GM12878 (cell line): Measurements from ENCODE around the gene CNTN4.

Source experiments
- GATAD2B ChIP-seq: fragments of 450-650 bp; conservative IDR thresholded peaks from 2 replicates; pipeline ENCODE4 v1.6.1; 2017; ENCODE audit warnings: low read depth, mild to moderate bottlenecking, moderate library complexity
- MYC ChIP-seq: IDR thresholded peaks from 2 replicates; pipeline ENCODE4 v1.6.1; 2011; ENCODE audit warnings: mild to moderate bottlenecking, low read length, moderate library complexity, inconsistent platforms; ENCODE audit not compliant: insufficient read depth, insufficient replicate concordance, insufficient read length, severe bottlenecking
- NFXL1 ChIP-seq: fragments of 450-650 bp; IDR thresholded peaks from 2 replicates; pipeline ENCODE4 v1.6.1; 2017; ENCODE audit warnings: antibody characterized with exemption, mild to moderate bottlenecking, borderline replicate concordance
- NR2C2 ChIP-seq: IDR thresholded peaks from 2 replicates; pipeline ENCODE4 v1.6.1; 2011; ENCODE audit warnings: borderline replicate concordance, low read depth; ENCODE audit not compliant: control insufficient read depth, insufficient read length
- RFX5 ChIP-seq: IDR thresholded peaks from 2 replicates; pipeline ENCODE4 v1.6.1; 2011; ENCODE audit warnings: low read depth, low read length, improper control_type of control experiment
- SUPT20H ChIP-seq: IDR thresholded peaks from 2 replicates; pipeline ENCODE4 v1.6.1; 2011; ENCODE audit warnings: low read depth, mild to moderate bottlenecking, low read length, moderate library complexity, borderline replicate concordance; ENCODE audit not compliant: control insufficient read depth
- TF ChIP-seq, protein P1 (sequence below): IDR thresholded peaks from 2 replicates; pipeline ENCODE4 v1.6.1; 2012; ENCODE audit warnings: low read depth, low read length, improper control_type of control experiment
- TF ChIP-seq, protein P2 (sequence below), 3 experiments: IDR thresholded peaks in 2 of 3; conservative IDR thresholded peaks in 1 of 3; 2 replicates each; pipeline ENCODE4 v1.5.1; 2011; ENCODE audit warnings: low read depth in 3 of 3, low read length in 3 of 3, mild to moderate bottlenecking in 3 of 3, control low read depth in 2 of 3, moderate library complexity in 2 of 3, inconsistent platforms in 1 of 3, mixed read lengths in 1 of 3; ENCODE audit not compliant: control insufficient read depth in 2 of 3, insufficient read depth in 1 of 3; ENCODE audit errors: extremely low read depth in 1 of 3
- TF ChIP-seq, protein P3 (sequence below): IDR thresholded peaks from 2 replicates; pipeline ENCODE4 v1.6.1; 2011; ENCODE audit warnings: mild to moderate bottlenecking, low read depth, low read length, moderate library complexity; ENCODE audit not compliant: insufficient replicate concordance
- TF ChIP-seq, protein P4 (sequence below): IDR thresholded peaks from 2 replicates; pipeline ENCODE4 v1.6.1; 2012; ENCODE audit warnings: low read length, inconsistent platforms

DNA sequence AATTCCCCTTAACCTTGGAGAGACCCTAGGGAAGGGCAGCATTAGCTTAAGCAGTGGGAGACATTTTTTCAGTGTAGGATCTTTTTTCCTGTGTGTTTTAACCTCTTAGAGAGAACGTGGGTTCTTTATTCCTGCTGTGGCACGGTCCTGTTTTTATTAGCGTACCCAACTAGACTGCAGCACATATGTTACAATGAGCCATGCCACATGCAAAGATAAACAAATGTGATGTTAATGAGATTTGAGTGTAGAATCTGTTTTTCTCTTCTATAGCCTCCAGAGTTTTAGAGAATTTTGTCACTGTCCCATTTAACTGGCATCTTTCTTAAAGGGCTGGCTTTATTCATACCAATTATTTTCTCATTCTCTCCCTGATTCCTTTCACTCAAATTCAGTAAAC lies 347.5 kb downstream of the CNTN4 start:
- TF ChIP-seq, protein P1, sequence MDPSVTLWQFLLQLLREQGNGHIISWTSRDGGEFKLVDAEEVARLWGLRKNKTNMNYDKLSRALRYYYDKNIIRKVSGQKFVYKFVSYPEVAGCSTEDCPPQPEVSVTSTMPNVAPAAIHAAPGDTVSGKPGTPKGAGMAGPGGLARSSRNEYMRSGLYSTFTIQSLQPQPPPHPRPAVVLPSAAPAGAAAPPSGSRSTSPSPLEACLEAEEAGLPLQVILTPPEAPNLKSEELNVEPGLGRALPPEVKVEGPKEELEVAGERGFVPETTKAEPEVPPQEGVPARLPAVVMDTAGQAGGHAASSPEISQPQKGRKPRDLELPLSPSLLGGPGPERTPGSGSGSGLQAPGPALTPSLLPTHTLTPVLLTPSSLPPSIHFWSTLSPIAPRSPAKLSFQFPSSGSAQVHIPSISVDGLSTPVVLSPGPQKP = no peak
- TF ChIP-seq NFXL1 (no peak), NR2C2 (no peak), GATAD2B (no peak), RFX5 (no peak), SUPT20H (no peak), MYC (no peak)
- TF ChIP-seq, protein P2, sequence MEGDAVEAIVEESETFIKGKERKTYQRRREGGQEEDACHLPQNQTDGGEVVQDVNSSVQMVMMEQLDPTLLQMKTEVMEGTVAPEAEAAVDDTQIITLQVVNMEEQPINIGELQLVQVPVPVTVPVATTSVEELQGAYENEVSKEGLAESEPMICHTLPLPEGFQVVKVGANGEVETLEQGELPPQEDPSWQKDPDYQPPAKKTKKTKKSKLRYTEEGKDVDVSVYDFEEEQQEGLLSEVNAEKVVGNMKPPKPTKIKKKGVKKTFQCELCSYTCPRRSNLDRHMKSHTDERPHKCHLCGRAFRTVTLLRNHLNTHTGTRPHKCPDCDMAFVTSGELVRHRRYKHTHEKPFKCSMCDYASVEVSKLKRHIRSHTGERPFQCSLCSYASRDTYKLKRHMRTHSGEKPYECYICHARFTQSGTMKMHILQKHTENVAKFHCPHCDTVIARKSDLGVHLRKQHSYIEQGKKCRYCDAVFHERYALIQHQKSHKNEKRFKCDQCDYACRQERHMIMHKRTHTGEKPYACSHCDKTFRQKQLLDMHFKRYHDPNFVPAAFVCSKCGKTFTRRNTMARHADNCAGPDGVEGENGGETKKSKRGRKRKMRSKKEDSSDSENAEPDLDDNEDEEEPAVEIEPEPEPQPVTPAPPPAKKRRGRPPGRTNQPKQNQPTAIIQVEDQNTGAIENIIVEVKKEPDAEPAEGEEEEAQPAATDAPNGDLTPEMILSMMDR (IDR thresholded peaks at IDR 0.05 in 2 of 3, conservative IDR thresholded peaks at IDR 0.05 in 1 of 3; ENCODE audit: control insufficient read depth in 2 of 3, extremely low read depth in 1 of 3, insufficient read depth in 1 of 3, low read depth in 3 of 3, low read length in 3 of 3) = no peak
- TF ChIP-seq, protein P3, sequence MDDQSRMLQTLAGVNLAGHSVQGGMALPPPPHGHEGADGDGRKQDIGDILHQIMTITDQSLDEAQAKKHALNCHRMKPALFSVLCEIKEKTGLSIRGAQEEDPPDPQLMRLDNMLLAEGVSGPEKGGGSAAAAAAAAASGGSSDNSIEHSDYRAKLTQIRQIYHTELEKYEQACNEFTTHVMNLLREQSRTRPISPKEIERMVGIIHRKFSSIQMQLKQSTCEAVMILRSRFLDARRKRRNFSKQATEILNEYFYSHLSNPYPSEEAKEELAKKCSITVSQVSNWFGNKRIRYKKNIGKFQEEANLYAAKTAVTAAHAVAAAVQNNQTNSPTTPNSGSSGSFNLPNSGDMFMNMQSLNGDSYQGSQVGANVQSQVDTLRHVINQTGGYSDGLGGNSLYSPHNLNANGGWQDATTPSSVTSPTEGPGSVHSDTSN = no peak
- TF ChIP-seq, protein P4, sequence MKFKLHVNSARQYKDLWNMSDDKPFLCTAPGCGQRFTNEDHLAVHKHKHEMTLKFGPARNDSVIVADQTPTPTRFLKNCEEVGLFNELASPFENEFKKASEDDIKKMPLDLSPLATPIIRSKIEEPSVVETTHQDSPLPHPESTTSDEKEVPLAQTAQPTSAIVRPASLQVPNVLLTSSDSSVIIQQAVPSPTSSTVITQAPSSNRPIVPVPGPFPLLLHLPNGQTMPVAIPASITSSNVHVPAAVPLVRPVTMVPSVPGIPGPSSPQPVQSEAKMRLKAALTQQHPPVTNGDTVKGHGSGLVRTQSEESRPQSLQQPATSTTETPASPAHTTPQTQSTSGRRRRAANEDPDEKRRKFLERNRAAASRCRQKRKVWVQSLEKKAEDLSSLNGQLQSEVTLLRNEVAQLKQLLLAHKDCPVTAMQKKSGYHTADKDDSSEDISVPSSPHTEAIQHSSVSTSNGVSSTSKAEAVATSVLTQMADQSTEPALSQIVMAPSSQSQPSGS = no peak
